GM12872 (cell line): ENCODE results near the gene FARS2.

Experiments used
- TF ChIP-seq, protein P1 (sequence below): IDR thresholded peaks from 3 replicates; pipeline ENCODE4 v1.5.1; 2011; ENCODE audit warnings: low read depth, mild to moderate bottlenecking, low read length, moderate library complexity; ENCODE audit not compliant: insufficient read depth

The FARS2 gene

GRCh38 chr6:5499644-5500306 is 238.5 kb downstream of the FARS2 start:
- TF ChIP-seq, protein P1, sequence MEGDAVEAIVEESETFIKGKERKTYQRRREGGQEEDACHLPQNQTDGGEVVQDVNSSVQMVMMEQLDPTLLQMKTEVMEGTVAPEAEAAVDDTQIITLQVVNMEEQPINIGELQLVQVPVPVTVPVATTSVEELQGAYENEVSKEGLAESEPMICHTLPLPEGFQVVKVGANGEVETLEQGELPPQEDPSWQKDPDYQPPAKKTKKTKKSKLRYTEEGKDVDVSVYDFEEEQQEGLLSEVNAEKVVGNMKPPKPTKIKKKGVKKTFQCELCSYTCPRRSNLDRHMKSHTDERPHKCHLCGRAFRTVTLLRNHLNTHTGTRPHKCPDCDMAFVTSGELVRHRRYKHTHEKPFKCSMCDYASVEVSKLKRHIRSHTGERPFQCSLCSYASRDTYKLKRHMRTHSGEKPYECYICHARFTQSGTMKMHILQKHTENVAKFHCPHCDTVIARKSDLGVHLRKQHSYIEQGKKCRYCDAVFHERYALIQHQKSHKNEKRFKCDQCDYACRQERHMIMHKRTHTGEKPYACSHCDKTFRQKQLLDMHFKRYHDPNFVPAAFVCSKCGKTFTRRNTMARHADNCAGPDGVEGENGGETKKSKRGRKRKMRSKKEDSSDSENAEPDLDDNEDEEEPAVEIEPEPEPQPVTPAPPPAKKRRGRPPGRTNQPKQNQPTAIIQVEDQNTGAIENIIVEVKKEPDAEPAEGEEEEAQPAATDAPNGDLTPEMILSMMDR: no peak

- TF ChIP-seq, protein P1: no peak
Observed at GRCh38 chr6:5501837-5502236, 240.5 kb downstream of the FARS2 start.

GRCh38 chr6:5504078-5504477 is 242.8 kb downstream of the FARS2 start:
- TF ChIP-seq, protein P1: no peak

- TF ChIP-seq, protein P1: no peak
Observed at GRCh38 chr6:5506149-5506548, 244.8 kb downstream of the FARS2 start.

DNA sequence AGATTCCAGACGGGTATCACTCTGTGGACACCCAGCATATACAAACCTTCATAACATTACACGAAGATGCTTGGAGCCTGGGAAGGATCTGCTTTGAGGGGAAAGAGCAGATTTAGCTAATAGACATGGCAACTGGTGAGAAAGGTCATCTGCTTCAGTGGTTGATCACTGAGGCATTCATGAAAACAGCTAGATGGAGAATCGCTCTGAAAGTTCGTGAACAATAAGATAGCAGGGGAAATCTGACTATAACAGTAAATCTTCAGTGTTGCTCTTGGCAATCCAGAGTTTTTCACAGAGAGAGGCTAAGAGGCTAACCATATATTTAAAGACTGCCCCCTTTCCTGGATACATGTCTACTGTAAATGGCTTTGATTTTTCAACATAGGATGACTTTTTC is 245.3 kb downstream of the FARS2 start:
- TF ChIP-seq, protein P1: no peak

GRCh38 chr6:5507131-5507681 is 245.9 kb downstream of the FARS2 start:
- TF ChIP-seq, protein P1: no peak

DNA sequence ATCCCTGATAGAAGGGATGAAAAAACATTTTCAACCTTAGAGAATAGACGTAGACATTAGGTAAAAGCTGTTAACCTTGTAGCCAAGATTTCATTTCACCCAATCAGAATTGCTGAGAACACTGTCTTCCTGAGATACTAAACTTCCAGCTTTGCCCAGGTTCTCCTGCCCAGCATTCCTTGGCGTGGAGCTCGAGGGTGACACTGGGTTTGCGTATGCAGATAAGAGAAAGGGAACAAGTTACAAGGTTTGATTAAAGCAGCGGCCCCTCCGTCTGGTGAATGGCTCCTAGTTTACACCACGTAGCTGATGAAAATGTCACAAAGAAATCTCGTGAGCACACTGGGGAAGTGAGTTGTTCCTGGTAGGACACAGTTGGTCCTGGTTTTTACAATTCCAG is 247.8 kb downstream of the FARS2 start:
- TF ChIP-seq, protein P1: no peak
